ENCODE measurements around the gene MECP2. TPM values are rescaled to one million over a fixed set of nuclear protein-coding genes. Genes with fewer than 3 reads are reported as not detected.

MECP2 gene
- total and polyA plus RNA-seq, 2 donors (not counting 1 experiment from before 2014, with no cell fraction given): 20.0 to 122 TPM

DNA sequence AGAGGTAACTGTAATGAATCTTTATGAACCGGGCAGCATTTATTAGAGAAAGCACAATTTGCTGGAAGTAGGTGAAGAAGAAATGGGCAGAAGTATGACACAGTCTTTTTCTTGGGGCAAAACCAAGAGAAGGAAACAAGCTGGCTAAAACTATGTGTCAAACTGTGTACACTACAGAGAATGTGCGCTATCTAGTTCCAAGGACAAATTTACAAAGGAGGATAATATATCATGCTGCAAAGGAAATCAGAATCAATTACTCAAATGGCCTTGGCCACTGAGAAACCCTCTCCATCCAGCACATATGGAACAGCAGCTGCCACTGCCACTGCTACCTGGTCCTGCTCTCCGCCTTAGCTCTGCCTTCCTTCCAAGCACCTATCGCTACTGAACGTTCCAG, 17.1 kb upstream of the MECP2 start:
- H3K27me3 ChIP-seq (replicated peaks in 1 of 4; ENCODE audit: control extremely low read depth in 1 of 4, control insufficient read depth in 3 of 4, insufficient read depth in 4 of 4, low read length in 3 of 4): no peaks in the 10 kb centered on the region
- no peak for TF ChIP-seq EZH2 (IDR thresholded peaks at IDR 0.05; ENCODE audit: borderline replicate concordance, insufficient read depth, low read depth, low read length, poor library complexity, severe bottlenecking)
- TF ChIP-seq, protein P1, sequence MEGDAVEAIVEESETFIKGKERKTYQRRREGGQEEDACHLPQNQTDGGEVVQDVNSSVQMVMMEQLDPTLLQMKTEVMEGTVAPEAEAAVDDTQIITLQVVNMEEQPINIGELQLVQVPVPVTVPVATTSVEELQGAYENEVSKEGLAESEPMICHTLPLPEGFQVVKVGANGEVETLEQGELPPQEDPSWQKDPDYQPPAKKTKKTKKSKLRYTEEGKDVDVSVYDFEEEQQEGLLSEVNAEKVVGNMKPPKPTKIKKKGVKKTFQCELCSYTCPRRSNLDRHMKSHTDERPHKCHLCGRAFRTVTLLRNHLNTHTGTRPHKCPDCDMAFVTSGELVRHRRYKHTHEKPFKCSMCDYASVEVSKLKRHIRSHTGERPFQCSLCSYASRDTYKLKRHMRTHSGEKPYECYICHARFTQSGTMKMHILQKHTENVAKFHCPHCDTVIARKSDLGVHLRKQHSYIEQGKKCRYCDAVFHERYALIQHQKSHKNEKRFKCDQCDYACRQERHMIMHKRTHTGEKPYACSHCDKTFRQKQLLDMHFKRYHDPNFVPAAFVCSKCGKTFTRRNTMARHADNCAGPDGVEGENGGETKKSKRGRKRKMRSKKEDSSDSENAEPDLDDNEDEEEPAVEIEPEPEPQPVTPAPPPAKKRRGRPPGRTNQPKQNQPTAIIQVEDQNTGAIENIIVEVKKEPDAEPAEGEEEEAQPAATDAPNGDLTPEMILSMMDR (IDR thresholded peaks at IDR 0.05): no peak
- Mint-ChIP-seq H3K4me1 (peaks cover 4% of the 10 kb centered on the region), H3K4me3 (no peak overlapping the region), H3K27ac (no peak overlapping the region), H3K9me3 (ENCODE audit: insufficient read depth) (no peaks in the 10 kb centered on the region), H3K27me3 (no peaks in the 10 kb centered on the region)
- H3K4me1 ChIP-seq (ENCODE audit: control insufficient read depth in 2 of 2, insufficient read depth in 2 of 2, low read length in 2 of 2): no peaks in the 10 kb centered on the region
- H3K4me2 ChIP-seq (replicated peaks; ENCODE audit: low read depth, low read length, poor library complexity, severe bottlenecking): no peak overlapping the region
- intact Hi-C loops (cut with micrococcal nuclease): no loop called here
- CTCF ChIA-PET: no interaction called here
- H3K27ac ChIP-seq (ENCODE audit: low read length in 2 of 2): no peak overlapping the region
- 100% methylated on average over 3 of the region's 5 CpGs for WGBS (ENCODE audit: insufficient coverage)
- POLR2A ChIA-PET: no interaction called here
- no peaks in the 10 kb centered on the region for H3K9me3 ChIP-seq (ENCODE audit: control extremely low read depth in 1 of 3, control insufficient read depth in 2 of 3, insufficient read depth in 1 of 3, low read length in 2 of 3)
- no peak overlapping the region for H2AFZ ChIP-seq (ENCODE audit: insufficient read depth, low read depth, low read length, poor library complexity, severe bottlenecking)
- ATAC-seq (ENCODE audit: low read depth) (no peak), DNase-seq (no peak)
- no peak overlapping the region for H3K4me3 ChIP-seq (ENCODE audit: control extremely low read depth in 1 of 5, extremely low read depth in 1 of 5, insufficient read depth in 1 of 5, low read depth in 2 of 5, low read length in 4 of 5)
- H4K20me1 ChIP-seq (ENCODE audit: control insufficient read depth, insufficient read depth, low read length, poor library complexity, severe bottlenecking): no peaks in the 10 kb centered on the region
- no peak overlapping the region for H3K9ac ChIP-seq (ENCODE audit: low read length)
- H3K79me2 ChIP-seq (ENCODE audit: control insufficient read depth, insufficient read depth, low read length): no peaks in the 10 kb centered on the region
- H3K36me3 ChIP-seq (replicated peaks in 1 of 2; ENCODE audit: control extremely low read depth in 1 of 2, control insufficient read depth in 1 of 2, extremely low read depth in 1 of 2, insufficient read depth in 2 of 2, low read length in 1 of 2): no peaks in the 10 kb centered on the region

DNA sequence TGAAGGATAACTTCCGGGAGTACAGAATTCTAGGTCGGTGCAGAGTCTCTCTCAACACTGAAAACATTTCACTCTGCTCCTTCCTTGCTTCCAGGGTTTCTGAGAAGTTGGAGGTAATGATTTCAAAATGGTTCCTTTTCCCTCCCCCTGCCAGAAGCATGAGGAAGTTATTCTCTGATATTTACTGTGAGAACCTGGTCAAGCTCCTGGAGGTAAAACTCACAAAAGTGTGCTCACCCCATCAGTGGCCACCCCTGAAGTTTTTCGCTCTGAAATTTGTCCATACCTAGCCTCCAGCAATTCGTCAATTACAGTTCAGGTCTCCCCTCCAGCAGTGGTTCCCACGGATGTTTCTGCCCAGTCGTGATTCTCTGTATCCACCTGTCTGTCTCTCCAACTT, 16.2 kb upstream of the MECP2 start:
- Mint-ChIP-seq H3K27ac (no peak overlapping the region), H3K4me3 (no peak overlapping the region), H3K4me1 (peaks cover 4% of the 10 kb centered on the region), H3K27me3 (no peaks in the 10 kb centered on the region), H3K9me3 (ENCODE audit: insufficient read depth) (no peaks in the 10 kb centered on the region)
- TF ChIP-seq, protein P1 (IDR thresholded peaks at IDR 0.05): no peak
- no peak for TF ChIP-seq EZH2 (IDR thresholded peaks at IDR 0.05; ENCODE audit: borderline replicate concordance, insufficient read depth, low read depth, low read length, poor library complexity, severe bottlenecking)
- H2AFZ ChIP-seq (ENCODE audit: insufficient read depth, low read depth, low read length, poor library complexity, severe bottlenecking): no peak overlapping the region
- H3K4me2 ChIP-seq (replicated peaks; ENCODE audit: low read depth, low read length, poor library complexity, severe bottlenecking): no peak overlapping the region
- H3K79me2 ChIP-seq (ENCODE audit: control insufficient read depth, insufficient read depth, low read length): no peaks in the 10 kb centered on the region
- H4K20me1 ChIP-seq (ENCODE audit: control insufficient read depth, insufficient read depth, low read length, poor library complexity, severe bottlenecking): no peaks in the 10 kb centered on the region
- ATAC-seq (ENCODE audit: low read depth) (no peak), DNase-seq (no peak)
- no peak overlapping the region for H3K4me3 ChIP-seq (ENCODE audit: control extremely low read depth in 1 of 5, extremely low read depth in 1 of 5, insufficient read depth in 1 of 5, low read depth in 2 of 5, low read length in 4 of 5)
- no peaks in the 10 kb centered on the region for H3K36me3 ChIP-seq (replicated peaks in 1 of 2; ENCODE audit: control extremely low read depth in 1 of 2, control insufficient read depth in 1 of 2, extremely low read depth in 1 of 2, insufficient read depth in 2 of 2, low read length in 1 of 2)
- H3K9me3 ChIP-seq (ENCODE audit: control extremely low read depth in 1 of 3, control insufficient read depth in 2 of 3, insufficient read depth in 1 of 3, low read length in 2 of 3): no peaks in the 10 kb centered on the region
- intact Hi-C loops (cut with micrococcal nuclease): no loop called here
- H3K9ac ChIP-seq (ENCODE audit: low read length): no peak overlapping the region
- H3K4me1 ChIP-seq (ENCODE audit: control insufficient read depth in 2 of 2, insufficient read depth in 2 of 2, low read length in 2 of 2): no peaks in the 10 kb centered on the region
- H3K27ac ChIP-seq (ENCODE audit: low read length in 2 of 2): no peak overlapping the region
- ChIA-PET POLR2A (no interaction called here), CTCF (no interaction called here)
- WGBS (ENCODE audit: insufficient coverage): 100% methylated on average over 1 of the region's 6 CpGs
- no peaks in the 10 kb centered on the region for H3K27me3 ChIP-seq (replicated peaks in 1 of 4; ENCODE audit: control extremely low read depth in 1 of 4, control insufficient read depth in 3 of 4, insufficient read depth in 4 of 4, low read length in 3 of 4)

All from B cell (primary cell).